HepG2 (cell line): ENCODE results near the gene HES3.

Experiments
- EP300 ChIP-seq, 3 experiments: sonication (generic) in 1 of 3; formaldehyde crosslinking in 1 of 3; IDR thresholded peaks; 2 replicates each; pipeline versions ENCODE4 v1.5.1 to v1.6.1; 2011 to 2020; ENCODE audit warnings: low read depth in 2 of 3, low read length in 2 of 3, borderline replicate concordance in 1 of 3, improper control_type of control experiment in 1 of 3, mild to moderate bottlenecking in 1 of 3, missing genetic modification reagents in 1 of 3, moderate library complexity in 1 of 3
- HNF4G ChIP-seq, 2 experiments: sonication (generic) in 1 of 2; formaldehyde crosslinking in 1 of 2; IDR thresholded peaks; 2 replicates each; pipeline versions ENCODE4 v1.4.0 to v1.6.1; 2011 to 2020; ENCODE audit warnings: borderline replicate concordance in 2 of 2, low read depth in 2 of 2, mild to moderate bottlenecking in 2 of 2, low read length in 1 of 2, missing genetic modification reagents in 1 of 2, moderate library complexity in 1 of 2
- MIER3 ChIP-seq: IDR thresholded peaks from 2 replicates; pipeline ENCODE4 v1.6.1; 2016; ENCODE audit warnings: missing compliant biosample characterization, borderline replicate concordance
- POLR2AphosphoS5 ChIP-seq: IDR thresholded peaks from 2 replicates; pipeline ENCODE4 v1.6.1; 2012; ENCODE audit warnings: low read depth, low read length
- RAD21 ChIP-seq: fragments of 450-650 bp; formaldehyde crosslinking; IDR thresholded peaks from 2 replicates; pipeline ENCODE4 v1.5.0; 2020; ENCODE audit warnings: mild to moderate bottlenecking
- ZFP41 ChIP-seq: sonication (generic); formaldehyde crosslinking; IDR thresholded peaks from 2 replicates; pipeline ENCODE4 v1.4.0; 2020; ENCODE audit warnings: mild to moderate bottlenecking, missing genetic modification reagents, borderline replicate concordance
- ZFY ChIP-seq: sonication (generic); formaldehyde crosslinking; IDR thresholded peaks from 2 replicates; pipeline ENCODE4 v1.4.0; 2020; ENCODE audit warnings: missing genetic modification reagents
- ZNF530 ChIP-seq: sonication (generic); formaldehyde crosslinking; IDR thresholded peaks from 2 replicates; pipeline ENCODE4 v1.5.0; 2020; ENCODE audit warnings: low read depth, mild to moderate bottlenecking, missing genetic modification reagents
- ZNF550 ChIP-seq: sonication (generic); formaldehyde crosslinking; IDR thresholded peaks from 2 replicates; pipeline ENCODE4 v1.4.0; 2020; ENCODE audit warnings: mild to moderate bottlenecking, missing genetic modification reagents, borderline replicate concordance
- TF ChIP-seq, protein P1 (sequence below): sonication (generic); formaldehyde crosslinking; IDR thresholded peaks from 2 replicates; pipeline ENCODE4 v1.5.0; 2020; ENCODE audit warnings: mild to moderate bottlenecking, missing genetic modification reagents, moderate library complexity
- TF ChIP-seq, protein P2 (sequence below): sonication (generic); formaldehyde crosslinking; IDR thresholded peaks from 2 replicates; pipeline ENCODE4 v1.5.1; 2020; ENCODE audit warnings: missing genetic modification reagents, mild to moderate bottlenecking, borderline replicate concordance

DNA sequence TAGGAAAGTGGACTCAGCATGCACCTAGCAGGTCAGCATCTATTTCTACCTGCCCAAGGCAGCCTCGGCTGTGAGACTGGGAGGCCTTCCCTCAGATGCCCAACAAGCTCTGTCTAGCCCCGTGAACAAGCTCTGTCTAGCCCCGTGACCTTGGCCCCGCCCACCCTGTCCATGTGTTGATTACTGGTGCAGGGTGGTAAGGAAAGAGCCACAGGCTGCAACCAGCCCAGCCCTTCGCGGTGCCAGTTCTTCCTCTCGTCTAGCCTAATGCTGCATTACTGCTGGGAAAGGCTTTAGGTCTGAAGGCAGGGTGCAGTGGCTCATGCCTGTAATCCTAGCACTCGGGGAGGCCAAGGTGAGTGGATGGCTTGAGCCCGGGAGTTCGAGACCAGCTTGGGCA is 14.7 kb downstream of the HES3 start:
- TF ChIP-seq, protein P1, sequence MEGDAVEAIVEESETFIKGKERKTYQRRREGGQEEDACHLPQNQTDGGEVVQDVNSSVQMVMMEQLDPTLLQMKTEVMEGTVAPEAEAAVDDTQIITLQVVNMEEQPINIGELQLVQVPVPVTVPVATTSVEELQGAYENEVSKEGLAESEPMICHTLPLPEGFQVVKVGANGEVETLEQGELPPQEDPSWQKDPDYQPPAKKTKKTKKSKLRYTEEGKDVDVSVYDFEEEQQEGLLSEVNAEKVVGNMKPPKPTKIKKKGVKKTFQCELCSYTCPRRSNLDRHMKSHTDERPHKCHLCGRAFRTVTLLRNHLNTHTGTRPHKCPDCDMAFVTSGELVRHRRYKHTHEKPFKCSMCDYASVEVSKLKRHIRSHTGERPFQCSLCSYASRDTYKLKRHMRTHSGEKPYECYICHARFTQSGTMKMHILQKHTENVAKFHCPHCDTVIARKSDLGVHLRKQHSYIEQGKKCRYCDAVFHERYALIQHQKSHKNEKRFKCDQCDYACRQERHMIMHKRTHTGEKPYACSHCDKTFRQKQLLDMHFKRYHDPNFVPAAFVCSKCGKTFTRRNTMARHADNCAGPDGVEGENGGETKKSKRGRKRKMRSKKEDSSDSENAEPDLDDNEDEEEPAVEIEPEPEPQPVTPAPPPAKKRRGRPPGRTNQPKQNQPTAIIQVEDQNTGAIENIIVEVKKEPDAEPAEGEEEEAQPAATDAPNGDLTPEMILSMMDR (CRISPR knock-in tag): no peak
- TF ChIP-seq EP300 (IDR thresholded peaks at IDR 0.05; ENCODE audit: low read depth in 2 of 2, low read length in 2 of 2) (no peak), EP300 (CRISPR knock-in tag; IDR thresholded peaks at IDR 0.05; ENCODE audit: borderline replicate concordance) (no peak), ZNF530 (CRISPR knock-in tag) (no peak), RAD21 (no peak), ZFY (CRISPR knock-in tag) (no peak), POLR2AphosphoS5 (no peak), HNF4G (IDR thresholded peaks at IDR 0.05; ENCODE audit: borderline replicate concordance, low read depth, low read length) (no peak), HNF4G (CRISPR knock-in tag; IDR thresholded peaks at IDR 0.05; ENCODE audit: borderline replicate concordance, low read depth) (no peak), ZNF550 (CRISPR knock-in tag) (no peak), MIER3 (CRISPR knock-in tag) (no peak), ZFP41 (CRISPR knock-in tag) (no peak)
- TF ChIP-seq, protein P2, sequence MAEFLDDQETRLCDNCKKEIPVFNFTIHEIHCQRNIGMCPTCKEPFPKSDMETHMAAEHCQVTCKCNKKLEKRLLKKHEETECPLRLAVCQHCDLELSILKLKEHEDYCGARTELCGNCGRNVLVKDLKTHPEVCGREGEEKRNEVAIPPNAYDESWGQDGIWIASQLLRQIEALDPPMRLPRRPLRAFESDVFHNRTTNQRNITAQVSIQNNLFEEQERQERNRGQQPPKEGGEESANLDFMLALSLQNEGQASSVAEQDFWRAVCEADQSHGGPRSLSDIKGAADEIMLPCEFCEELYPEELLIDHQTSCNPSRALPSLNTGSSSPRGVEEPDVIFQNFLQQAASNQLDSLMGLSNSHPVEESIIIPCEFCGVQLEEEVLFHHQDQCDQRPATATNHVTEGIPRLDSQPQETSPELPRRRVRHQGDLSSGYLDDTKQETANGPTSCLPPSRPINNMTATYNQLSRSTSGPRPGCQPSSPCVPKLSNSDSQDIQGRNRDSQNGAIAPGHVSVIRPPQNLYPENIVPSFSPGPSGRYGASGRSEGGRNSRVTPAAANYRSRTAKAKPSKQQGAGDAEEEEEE (CRISPR knock-in tag): no peak
